Heart right ventricle (tissue), 16 donors: ENCODE data around the gene FGF10. TPM values are rescaled to one million over a fixed set of nuclear protein-coding genes. Genes with fewer than 3 reads are reported as not detected.
A peak's percentile ranks its signal among the peaks of the same experiment; 100 is the strongest.

Experiments used
- ATAC-seq, 8 donors: fragments of 200-7000 bp; cut with Tn5 transposase; one replicate each; pipeline ENCODE4 v1.9.1; 2020; ENCODE audit warnings: mild to moderate bottlenecking in 8 of 8, moderate library complexity in 8 of 8, moderate number of reproducible peaks in 1 of 8
- DNase-seq, 2 donors: peaks; one replicate each; pipeline ENCODE4 v3.0.0-alpha.2; 2020
- H3K27ac ChIP-seq, 10 donors: fragments of 200-600 bp; sonication (generic) in 2 of 10; one replicate each; pipeline versions ENCODE4 v1.5.0 to v1.8.0; 2020 to 2022; ENCODE audit warnings: mild to moderate bottlenecking in 3 of 10
- H3K27me3 ChIP-seq, 7 donors: fragments of 200-600 bp; one replicate each; pipeline ENCODE4 v1.8.0; 2021 to 2022; ENCODE audit warnings: mild to moderate bottlenecking in 2 of 7
- H3K36me3 ChIP-seq, 9 donors: fragments of 200-600 bp; sonication (generic) in 1 of 9; one replicate each; pipeline versions ENCODE4 v1.5.0 to v1.8.0; 2020 to 2022; ENCODE audit warnings: mild to moderate bottlenecking in 2 of 9
- H3K4me1 ChIP-seq, 9 donors: fragments of 200-600 bp; sonication (generic) in 1 of 9; one replicate each; pipeline versions ENCODE4 v1.5.0 to v1.8.0; 2020 to 2022; ENCODE audit warnings: mild to moderate bottlenecking in 4 of 9
- H3K4me3 ChIP-seq, 10 donors: fragments of 200-600 bp; sonication (generic) in 2 of 10; one replicate each; pipeline versions ENCODE4 v1.5.0 to v1.8.0; 2020 to 2022; ENCODE audit warnings: mild to moderate bottlenecking in 7 of 10, moderate library complexity in 2 of 10
- H3K9me3 ChIP-seq, 11 donors: fragments of 200-600 bp in 10 of 11; sonication (generic) in 2 of 11; one replicate each; pipeline versions ENCODE4 v1.5.0 to v1.8.0; 2013 to 2022; ENCODE audit warnings: mild to moderate bottlenecking in 2 of 11, control low read depth in 1 of 11, moderate library complexity in 1 of 11
- CTCF ChIP-seq, 9 donors: fragments of 200-600 bp; sonication (generic) in 2 of 9; IDR thresholded peaks; one replicate each; pipeline versions ENCODE4 v1.5.0 to v1.8.0; 2021 to 2022; ENCODE audit warnings: antibody characterized with exemption in 9 of 9, mild to moderate bottlenecking in 5 of 9, moderate library complexity in 1 of 9
- WGBS, 2 donors: extraction: QIAGEN DNeasy Blood & Tissue Kit; methylation state at CpG; one replicate each; pipeline ENCODE4 v1.1.7; 2013; ENCODE audit warnings: inconsistent platforms in 1 of 2; 5-methylcytosine and 5-hydroxymethylcytosine counted together
- intact Hi-C, 10 donors: fragments of 100-400 bp; cut with DNase I; formaldehyde crosslinking; loops; one replicate each; pipeline versions ENCODE4 v1.11.1 to v1.14.2; 2022
- polyA plus RNA-seq, 2 donors: library from polyadenylated mRNA; stranded (reverse); fragments of 200-250 nt; gene quantifications; one replicate each; pipeline ENCODE4 v1.2.3, GENCODE V29; 2013
- total RNA-seq, 10 donors: library from RNA; stranded (reverse); fragmentation: NEBNext Ultra II Directional in 3 of 10; extraction: Animal tissue kit (Norgen Biotek cat#: 25700) in 3 of 10; gene quantifications; one replicate each; pipeline versions ENCODE4 v1.2.1 to v1.2.4, GENCODE V29; 2021 to 2023
- donor health status: Arrhythmogenic right ventricular cardiomyopathy.
- donor health status: ischemic (EF 13 %, LVEDD 7.1; RV severe dilation, severe dysfunction).
- donor health status: healthy with polysubstance abuse.
- donor health status: DM: no; HTN: yes; CAD: no.
- donor health status: DM: no; HTN: no; CAD: no.
- donor health status: ischemic (EF 25% LVEDD 6.9; RV normal size, moderate dysfunction).
- donor health status: ischemic (EF 25% LVEDD 5.7; RV mildly dilated, moderate dysfunction).
- donor health status: healthy.
- donor health status: DM: yes; HTN: yes; CAD: no.
- donor health status: Ischemic cardiomyopathy.
- donor health status: ischemic (EF 35%, LVEDD 5.7; RV mildly dilated, moderate dysfunction).
- donor health status: nonischemic (EF 11% LVEDD 7.7; RV severe dilation, severe dysfunction).
- donor health status: DM: yes; HTN: yes; CAD: no.
- donor health status: PGD.
- donor health status: ischemic (EF 29% LVEDD 5.4; RV normal size, mild dysfunction).
- donor health status: nonischemic (EF 23%, LVEDD 6.1; RV moderate dilation, normal function).

The FGF10 gene
- total and polyA plus RNA-seq, 12 donors = 0.26 to 6.1 (median 0.66) TPM; not detected in 1

DNA sequence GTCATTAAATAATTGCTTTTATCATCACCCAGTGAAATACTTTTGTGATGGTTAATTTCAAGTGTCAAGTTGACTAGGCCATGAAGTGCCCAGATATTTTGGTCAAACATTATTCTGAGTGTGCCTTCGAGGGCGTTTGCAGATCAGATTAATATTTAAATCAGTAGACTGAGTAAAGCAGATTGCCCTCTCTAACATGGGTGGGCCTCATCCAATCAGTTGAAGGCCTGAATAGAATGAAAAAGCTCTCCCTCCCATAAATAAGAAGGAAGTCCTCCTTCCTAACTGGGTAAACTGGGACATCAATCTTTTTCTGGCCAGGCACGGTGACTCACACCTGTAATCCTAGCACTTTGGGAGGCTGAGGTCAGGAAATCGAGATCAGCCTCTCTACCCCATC is 12.4 kb upstream of the FGF10 start:
- Histone ChIP-seq H3K4me1 (no peaks in the 10 kb centered on the region), H3K36me3 (no peaks in the 10 kb centered on the region), H3K9me3 (no peaks in the 10 kb centered on the region), H3K27ac (no peak overlapping the region), H3K4me3 (no peak overlapping the region), H3K27me3 (no peaks in the 10 kb centered on the region)
- intact Hi-C loops = no loop called here
- ATAC-seq = no peak
- WGBS, 2 donors = 72 to 74% methylated on average over 4 of the region's 4 CpGs
- TF ChIP-seq CTCF (IDR thresholded peaks at IDR 0.05) = no peak
- DNase-seq = no peak

- H3K27ac ChIP-seq = no peak overlapping the region
- DNase-seq (no peak), ATAC-seq (no peak)
- H3K4me1 ChIP-seq = no peaks in the 10 kb centered on the region
- no peak for TF ChIP-seq CTCF (IDR thresholded peaks at IDR 0.05)
- H3K27me3 ChIP-seq = peaks cover 0 to 13% (median 0%) of the 10 kb centered on the region in 7 donors
- H3K36me3 ChIP-seq = no peaks in the 10 kb centered on the region
- intact Hi-C loops = no loop called here
- no peaks in the 10 kb centered on the region for H3K9me3 ChIP-seq
- H3K4me3 ChIP-seq = no peak overlapping the region
These were observed 9.2 kb upstream of the FGF10 start for GRCh38 chr5:44398382-44398781.

DNA sequence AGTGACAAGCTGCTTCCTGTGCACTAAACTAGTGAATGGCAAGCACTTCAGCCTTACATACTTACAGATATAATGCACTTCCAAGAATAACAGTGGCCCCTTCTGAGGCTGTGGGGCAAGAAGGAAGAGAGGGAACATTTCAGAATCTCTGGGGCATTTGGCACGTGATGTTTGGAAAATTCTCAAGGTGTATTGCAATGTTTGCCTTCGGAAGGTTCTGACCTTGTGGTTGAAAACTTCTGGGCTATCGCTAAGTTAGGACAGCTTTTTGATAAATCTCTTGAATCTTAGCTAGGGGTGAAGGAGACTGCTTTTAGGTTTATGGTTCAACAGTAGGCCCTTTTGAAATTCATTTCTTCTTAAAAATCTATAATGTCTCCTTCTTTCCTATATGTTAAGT is 7.1 kb upstream of the FGF10 start:
- intact Hi-C loops = no loop called here
- ATAC-seq (no peak), DNase-seq (no peak)
- H3K27me3 ChIP-seq = peaks cover 0 to 16% (median 3%) of the 10 kb centered on the region in 7 donors
- no peak overlapping the region for H3K4me3 ChIP-seq
- no peaks in the 10 kb centered on the region for H3K9me3 ChIP-seq
- no peaks in the 10 kb centered on the region for H3K4me1 ChIP-seq
- H3K36me3 ChIP-seq = no peaks in the 10 kb centered on the region
- TF ChIP-seq CTCF (IDR thresholded peaks at IDR 0.05) = no peak
- 71 to 76% methylated on average over 3 of the region's 3 CpGs for WGBS, 2 donors
- no peak overlapping the region for H3K27ac ChIP-seq

DNA sequence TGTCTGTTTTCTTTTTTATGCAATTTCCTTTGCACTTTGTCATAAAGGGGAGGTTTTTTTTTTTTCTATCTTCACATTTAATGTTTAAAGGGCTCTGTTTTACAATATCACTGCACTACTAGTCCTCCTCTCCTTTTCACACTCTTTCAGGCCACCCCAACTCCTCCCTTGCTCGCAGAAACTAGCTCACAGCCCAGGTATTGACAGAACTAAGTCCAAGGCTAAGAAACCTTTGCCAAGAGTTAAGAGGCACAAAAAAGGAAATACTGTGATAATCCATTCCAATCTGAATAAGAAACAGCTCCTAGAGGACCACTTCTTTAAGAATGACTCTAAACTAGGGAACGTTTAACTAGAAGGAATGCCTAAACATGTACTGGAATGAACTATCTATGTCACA is 1.1 kb upstream of the FGF10 start:
- TF ChIP-seq CTCF (IDR thresholded peaks at IDR 0.05) = no peak
- H3K27me3 ChIP-seq = peaks cover 5 to 70% (median 44%) of the 10 kb centered on the region in 7 donors

More for the DNA sequence above, 1.1 kb upstream of the FGF10 start:
- 56 to 60% methylated on average over 2 of the region's 2 CpGs for WGBS, 2 donors
- peaks cover 0 to 18% (median 3%) of the 10 kb centered on the region in 9 donors for H3K4me1 ChIP-seq
- H3K9me3 ChIP-seq = no peaks in the 10 kb centered on the region
- H3K27ac ChIP-seq = no peak overlapping the region
- intact Hi-C loops = no loop called here
- peak overlapping the region in 2 of 10 donors; percentile 51 to 60 for H3K4me3 ChIP-seq
- no peaks in the 10 kb centered on the region for H3K36me3 ChIP-seq
- DNase-seq = no peak
- no peak for ATAC-seq
